ENCODE data around the gene PSMC1.
"Not testable (repeated sequence)": the region's sequence is repeated elsewhere in the genome, so short reads cannot be mapped to it uniquely, and the experiment has no call there.

PSMC1 gene

GRCh38 chr14:90256354-90257131 is at the start of gene PSMC1:
TSS of gene PSMC1 (plus strand) at chr14:90256553. CDS start at chr14:90256598, 45 bp downstream.
- TF ChIP-seq CTCF (IDR thresholded peaks at IDR 0.05) = no peak
- peak within 1 kb of the TSS; percentile 91 for H3K4me3 ChIP-seq
- H3K27ac ChIP-seq = peak within 1 kb of the TSS; percentile 83 to 90
- DNase-seq (ENCODE audit: low spot score) = peak; percentile 93

- H3K27ac ChIP-seq = no peak overlapping the region
- no peak overlapping the region for H3K4me3 ChIP-seq
- no peak for DNase-seq (ENCODE audit: low spot score)
- no peak for TF ChIP-seq CTCF (IDR thresholded peaks at IDR 0.05)
These were observed 43.1 kb upstream of the PSMC1 start for GRCh38 chr14:90213099-90213748.

- Histone ChIP-seq H3K4me3 (no peak overlapping the region), H3K27ac (no peak overlapping the region)
- no peak for DNase-seq (ENCODE audit: low spot score)
- no peak for TF ChIP-seq CTCF (IDR thresholded peaks at IDR 0.05)
These were observed 27.9 kb upstream of the PSMC1 start for GRCh38 chr14:90228478-90228877.

- DNase-seq (ENCODE audit: low spot score); H3K27ac ChIP-seq; H3K4me3 ChIP-seq: not testable (repeated sequence)
These were observed 26.4 kb upstream of the PSMC1 start for GRCh38 chr14:90229942-90230341.

- Histone ChIP-seq H3K4me3 (no peak overlapping the region), H3K27ac (no peak overlapping the region)
- peak; percentile 48 for TF ChIP-seq CTCF (IDR thresholded peaks at IDR 0.05)
- DNase-seq (ENCODE audit: low spot score) = no peak
These were observed 21.0 kb upstream of the PSMC1 start for GRCh38 chr14:90235179-90235976.

- H3K4me3 ChIP-seq = no peak overlapping the region
- TF ChIP-seq CTCF (IDR thresholded peaks at IDR 0.05) = no peak
- DNase-seq (ENCODE audit: low spot score) = no peak
- H3K27ac ChIP-seq = no peak overlapping the region
These were observed 17.2 kb upstream of the PSMC1 start for GRCh38 chr14:90239139-90239538.

GRCh38 chr14:90242444-90242843 is 13.9 kb upstream of the PSMC1 start:
- no peak overlapping the region for H3K27ac ChIP-seq
- TF ChIP-seq CTCF (IDR thresholded peaks at IDR 0.05) = no peak
- no peak for DNase-seq (ENCODE audit: low spot score)
- no peak overlapping the region for H3K4me3 ChIP-seq
